Measurements from ENCODE around the gene PRAF2.

DNA sequence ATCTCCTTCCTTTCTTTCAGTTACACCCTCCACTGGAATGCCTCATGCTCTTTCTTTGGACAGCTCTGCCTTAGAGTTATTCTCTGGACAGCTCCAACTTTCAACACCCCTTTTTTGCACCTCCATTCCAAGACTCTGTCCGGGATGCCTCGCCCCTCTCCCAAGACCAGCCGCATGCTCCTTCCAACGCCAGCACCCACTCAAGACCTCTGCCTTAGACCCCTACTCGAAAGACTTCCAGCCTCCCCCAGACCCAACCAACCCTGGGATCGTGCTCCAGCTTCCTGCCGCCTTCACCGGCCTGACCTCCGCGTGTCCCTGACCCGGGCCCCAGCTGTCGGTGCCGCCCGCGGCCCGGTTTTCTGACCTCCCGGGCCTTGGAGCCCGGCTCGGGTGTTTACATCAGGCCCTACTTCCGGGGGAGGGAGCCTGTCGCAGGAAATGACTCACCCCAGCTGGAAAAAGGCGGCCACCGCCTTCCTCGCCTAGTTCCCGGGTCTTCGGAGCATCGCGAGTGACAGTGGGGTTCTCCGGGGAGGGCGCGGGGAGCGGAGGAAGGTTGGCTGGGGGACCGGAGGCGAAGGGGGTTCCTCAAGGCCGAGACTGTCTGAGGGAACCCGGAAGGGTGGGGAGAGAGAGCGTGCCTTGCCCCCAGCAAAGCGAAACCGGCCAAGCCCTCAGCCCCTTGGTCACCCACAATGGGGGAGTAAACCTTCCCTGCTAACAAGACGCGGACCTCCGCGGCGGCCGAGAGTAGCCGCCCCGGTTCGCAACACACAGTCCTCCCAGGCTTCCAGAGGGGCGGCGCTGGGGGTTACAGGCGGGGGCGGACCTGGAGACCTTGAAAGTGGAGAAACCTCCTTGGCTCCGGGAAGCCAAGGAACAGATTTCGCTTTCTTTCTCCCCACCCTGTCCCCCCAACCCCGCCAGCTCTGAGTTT, 6.0 kb upstream of the PRAF2 start, which contains the start of gene WDR45:
- TF ChIP-seq, protein P1, sequence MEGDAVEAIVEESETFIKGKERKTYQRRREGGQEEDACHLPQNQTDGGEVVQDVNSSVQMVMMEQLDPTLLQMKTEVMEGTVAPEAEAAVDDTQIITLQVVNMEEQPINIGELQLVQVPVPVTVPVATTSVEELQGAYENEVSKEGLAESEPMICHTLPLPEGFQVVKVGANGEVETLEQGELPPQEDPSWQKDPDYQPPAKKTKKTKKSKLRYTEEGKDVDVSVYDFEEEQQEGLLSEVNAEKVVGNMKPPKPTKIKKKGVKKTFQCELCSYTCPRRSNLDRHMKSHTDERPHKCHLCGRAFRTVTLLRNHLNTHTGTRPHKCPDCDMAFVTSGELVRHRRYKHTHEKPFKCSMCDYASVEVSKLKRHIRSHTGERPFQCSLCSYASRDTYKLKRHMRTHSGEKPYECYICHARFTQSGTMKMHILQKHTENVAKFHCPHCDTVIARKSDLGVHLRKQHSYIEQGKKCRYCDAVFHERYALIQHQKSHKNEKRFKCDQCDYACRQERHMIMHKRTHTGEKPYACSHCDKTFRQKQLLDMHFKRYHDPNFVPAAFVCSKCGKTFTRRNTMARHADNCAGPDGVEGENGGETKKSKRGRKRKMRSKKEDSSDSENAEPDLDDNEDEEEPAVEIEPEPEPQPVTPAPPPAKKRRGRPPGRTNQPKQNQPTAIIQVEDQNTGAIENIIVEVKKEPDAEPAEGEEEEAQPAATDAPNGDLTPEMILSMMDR (IDR thresholded peaks at IDR 0.05) = no peak
- TF ChIP-seq POLR2A (IDR thresholded peaks at IDR 0.05) = peak in 3 of 4 donors; percentile 17 to 72 (median 63)

Measured in esophagus squamous epithelium (tissue), 4 donors.